NCI-H1694 (cell line): ENCODE data around the gene UVSSA.
"Not testable (repeated sequence)": the region's sequence is repeated elsewhere in the genome, so short reads cannot be mapped to it uniquely, and the experiment has no call there.

Experiments used
- DNase-seq: peaks from one replicate; lab custom pipeline; 2025; lab: John Stamatoyannopoulos, UW

UVSSA gene

DNA sequence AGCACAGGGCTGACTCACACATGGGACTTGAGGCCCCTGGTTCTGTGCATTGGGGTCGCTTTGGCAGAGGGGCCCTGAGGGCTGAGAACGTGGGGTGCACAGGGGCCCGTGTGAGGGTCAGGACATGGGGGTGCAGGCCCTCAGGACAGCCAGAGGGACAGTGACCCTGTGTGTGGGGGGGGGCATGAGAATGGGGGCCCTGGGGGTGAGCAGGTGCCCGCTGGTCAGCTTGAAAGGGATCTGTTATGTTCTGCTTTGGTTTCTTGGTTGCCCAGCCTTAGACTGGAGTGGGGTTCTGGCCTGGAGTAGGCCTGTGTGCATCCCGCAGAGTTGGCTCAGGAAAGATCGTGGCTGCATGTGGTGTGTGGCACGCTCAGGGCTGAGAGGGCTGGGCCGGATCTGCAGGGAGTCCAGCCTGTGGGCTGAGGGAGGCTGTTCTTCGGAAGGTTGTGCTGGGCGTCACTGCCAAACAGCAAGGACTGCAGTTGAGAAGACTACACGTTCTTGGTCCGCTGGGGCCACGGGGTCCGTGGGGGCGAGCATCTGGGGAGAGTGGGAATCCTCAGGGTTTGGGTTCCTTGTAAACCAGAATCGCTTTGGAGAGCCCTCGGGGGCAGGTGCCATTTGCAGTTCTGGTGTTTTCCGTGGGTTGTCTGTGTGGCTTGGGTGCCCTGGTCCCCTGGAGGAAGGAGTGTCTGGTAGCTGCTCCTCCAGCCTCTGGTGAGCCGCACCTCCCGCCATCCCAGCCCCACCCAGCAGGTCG is 15.2 kb upstream of the UVSSA start:
- no peak for DNase-seq

DNA sequence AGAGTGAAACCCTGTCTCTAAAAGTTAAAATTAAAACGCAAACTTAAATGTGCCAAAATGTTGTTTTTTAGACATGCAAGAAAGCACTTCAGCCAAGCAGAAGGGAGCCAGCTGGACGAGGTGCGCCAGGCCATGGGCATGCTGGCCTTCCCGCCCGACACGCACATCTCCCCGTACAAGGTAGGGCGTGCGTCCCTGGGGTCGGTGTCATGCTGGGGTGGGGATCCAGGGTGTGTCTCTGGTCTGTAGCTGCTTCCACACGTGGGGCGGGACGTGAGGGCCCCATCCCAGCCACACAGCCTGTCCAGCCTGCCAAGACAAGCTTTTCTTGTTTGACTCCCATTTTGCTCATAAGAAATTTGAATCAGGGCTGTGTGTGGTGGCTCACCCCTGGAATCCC is 14.3 kb upstream of the UVSSA start:
- no peak for DNase-seq

DNA sequence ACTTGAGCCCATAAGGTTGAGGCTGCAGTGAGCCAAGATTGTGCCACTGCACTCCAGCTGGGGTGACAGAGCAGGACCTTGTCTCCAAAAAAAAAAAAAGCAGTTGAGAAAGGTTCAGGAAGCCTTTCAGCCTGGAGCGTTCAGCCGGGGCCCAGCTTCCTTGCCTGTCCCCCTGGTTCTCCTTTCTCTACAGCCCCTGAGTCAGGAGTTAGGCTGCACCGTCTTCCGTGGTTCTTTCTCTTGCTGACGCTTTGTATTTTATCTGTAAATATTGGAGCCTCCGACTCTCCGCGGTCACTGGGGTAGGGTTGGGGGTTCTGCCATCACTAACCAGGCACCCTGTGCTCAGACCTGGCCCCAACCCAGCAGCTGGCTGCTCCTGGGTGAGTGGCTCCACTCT is 13.8 kb upstream of the UVSSA start:
- no peak for DNase-seq

DNA sequence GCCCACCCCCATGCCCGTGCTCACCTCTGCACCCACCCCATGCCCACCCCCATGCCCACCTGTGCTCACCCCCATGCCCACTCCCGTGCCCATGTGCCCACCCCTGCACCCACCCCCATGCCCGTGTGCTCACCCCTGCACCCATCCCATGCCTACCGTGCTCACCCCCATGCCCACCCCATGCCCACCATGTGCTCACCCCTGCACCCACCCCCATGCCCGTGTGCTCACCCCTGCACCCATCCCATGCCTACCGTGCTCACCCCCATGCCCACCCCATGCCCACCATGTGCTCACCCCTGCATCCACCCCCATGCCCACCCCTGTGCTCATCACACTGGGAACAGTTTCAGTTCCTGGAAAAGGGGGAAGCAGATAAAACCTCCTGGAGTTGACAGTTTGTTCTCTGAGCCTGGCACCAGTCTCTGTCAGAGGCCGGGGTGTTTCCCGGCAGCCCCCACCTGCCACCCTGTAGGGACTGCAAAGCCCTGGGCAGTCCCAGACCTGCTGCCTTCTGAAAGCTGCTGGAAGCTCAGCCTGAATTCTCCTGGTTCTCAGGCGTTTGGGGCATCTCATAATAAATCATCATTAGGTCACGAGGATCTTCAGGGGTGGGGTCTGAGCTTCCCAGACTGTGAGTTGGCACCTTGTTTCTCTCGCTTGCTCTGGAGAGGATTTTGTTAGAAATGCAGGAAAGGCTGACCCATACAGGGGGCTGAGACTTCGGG is 13.0 kb upstream of the UVSSA start:
- not testable (repeated sequence) for DNase-seq

DNA sequence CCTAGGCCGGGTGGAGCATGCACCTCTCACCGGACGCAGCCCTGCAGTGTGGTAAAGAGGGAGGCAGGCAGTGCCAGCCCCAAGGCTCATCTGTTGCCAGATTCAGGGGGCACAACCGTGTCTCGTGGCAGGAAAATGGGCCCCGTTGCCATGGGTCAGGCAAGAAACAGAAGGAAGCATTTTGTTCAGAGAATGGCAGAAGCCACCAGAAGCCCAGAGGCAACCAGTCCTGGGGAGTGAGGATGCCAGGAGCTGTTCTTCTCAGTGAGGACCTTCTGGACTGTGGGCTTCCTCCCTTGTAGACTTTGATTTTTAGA is 12.5 kb upstream of the UVSSA start:
- DNase-seq = no peak

DNA sequence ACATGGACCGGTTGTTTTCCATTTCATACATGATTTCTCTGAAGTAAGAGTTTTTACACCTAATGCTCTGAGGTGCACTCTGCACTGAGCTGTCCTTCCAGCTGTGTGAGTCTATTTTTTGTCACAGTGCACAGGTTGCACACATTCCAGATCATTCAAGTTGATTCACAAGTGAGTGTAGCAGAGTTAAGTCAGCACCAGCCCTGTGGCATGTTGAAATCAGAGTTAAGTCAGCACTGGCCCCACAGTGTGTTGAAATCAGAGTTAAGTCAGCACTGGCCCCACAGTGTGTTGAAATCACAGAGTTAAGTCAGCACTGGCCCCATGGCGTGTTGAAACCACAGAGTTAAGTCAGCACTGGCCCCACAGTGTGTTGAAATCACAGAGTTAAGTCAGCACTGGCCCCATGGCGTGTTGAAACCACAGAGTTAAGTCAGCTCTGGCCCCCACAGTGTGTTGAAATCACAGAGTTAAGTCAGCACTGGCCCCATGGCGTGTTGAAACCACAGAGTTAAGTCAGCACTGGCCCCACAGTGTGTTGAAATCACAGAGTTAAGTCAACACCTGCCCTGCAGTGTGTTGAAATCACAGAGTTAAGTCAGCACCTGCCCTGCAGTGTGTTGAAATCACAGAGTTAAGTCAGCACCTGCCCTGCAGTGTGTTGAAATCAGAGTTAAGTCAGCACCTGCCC is 11.7 kb upstream of the UVSSA start:
- DNase-seq = not testable (repeated sequence)

DNA sequence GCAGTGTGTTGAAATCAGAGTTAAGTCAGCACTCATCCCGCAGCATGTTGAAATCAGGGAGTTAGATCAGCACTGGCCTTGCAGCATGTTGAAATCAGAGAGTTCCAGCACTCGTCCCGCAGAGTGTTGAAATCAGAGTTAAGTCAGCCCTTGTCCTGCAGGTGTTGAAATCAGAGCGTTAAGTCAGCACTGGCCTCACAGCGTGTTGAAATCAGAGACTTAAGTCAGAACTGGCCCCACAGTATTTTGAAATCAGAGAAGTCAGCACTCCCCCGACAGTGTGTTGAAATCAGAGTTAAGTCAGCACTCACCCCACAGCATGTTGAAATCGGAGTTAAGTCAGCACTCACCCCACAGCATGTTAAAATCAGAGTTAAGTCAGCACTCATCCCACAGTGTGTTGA is 10.9 kb upstream of the UVSSA start:
- DNase-seq = no peak

DNA sequence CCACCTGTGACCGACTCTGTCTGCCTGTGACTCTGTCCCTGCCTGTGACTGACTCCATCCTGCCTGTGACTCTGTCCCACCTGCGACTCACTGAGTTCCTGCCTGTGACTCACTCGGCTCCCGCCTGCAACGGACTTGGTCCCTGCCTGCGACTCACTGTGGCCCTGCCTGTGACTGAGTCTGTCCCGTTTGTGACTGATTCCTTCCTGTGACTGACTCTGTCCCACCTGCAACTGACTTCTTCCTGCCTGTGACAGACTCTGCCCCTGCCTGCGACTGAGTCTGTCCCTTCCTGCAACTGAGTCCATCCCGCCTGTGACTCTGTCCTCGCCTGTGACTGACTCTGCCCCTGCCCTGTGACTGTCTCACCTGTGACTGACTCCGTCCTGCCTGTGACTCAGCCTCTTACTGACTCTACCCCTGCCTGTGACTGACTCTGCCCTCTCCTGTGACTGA is 9.6 kb upstream of the UVSSA start:
- no peak for DNase-seq

DNA sequence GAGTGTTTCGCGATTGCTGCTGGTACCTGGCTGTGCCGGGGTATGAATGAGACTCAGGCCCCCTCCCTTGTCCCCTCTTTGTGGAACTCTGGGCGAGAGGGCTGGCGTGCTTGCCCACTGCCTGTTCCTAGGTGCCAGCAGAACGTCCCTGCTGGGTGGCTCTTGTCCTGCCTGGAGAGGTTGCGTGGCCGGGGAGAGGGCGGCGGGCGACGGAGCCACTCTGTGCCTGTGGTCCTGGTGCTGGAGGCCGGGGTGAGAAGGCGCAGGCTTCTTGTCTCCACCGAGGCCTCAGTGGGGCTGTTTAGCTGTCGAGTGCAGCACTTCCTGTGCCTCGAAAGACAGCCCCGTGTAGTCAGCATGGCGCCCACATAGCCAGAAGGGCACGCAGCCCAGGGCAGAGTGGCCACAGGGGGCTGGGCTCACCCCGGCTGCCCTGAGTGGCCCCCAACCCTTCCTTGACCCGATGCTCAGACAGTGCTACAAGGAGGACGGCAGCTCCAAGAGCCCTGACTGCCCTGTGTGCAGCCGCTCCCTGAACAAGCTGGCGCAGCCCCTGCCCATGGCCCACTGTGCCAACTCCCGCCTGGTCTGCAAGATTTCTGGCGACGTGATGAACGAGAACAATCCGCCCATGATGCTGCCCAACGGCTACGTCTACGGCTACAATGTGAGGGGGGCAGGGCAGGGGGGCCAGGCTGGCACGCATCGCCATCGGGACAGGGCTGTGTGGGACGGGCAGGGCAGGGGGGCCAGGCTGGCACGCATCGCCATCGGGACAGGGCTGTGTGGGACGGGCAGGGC is 8.9 kb upstream of the UVSSA start:
- DNase-seq = no peak

DNA sequence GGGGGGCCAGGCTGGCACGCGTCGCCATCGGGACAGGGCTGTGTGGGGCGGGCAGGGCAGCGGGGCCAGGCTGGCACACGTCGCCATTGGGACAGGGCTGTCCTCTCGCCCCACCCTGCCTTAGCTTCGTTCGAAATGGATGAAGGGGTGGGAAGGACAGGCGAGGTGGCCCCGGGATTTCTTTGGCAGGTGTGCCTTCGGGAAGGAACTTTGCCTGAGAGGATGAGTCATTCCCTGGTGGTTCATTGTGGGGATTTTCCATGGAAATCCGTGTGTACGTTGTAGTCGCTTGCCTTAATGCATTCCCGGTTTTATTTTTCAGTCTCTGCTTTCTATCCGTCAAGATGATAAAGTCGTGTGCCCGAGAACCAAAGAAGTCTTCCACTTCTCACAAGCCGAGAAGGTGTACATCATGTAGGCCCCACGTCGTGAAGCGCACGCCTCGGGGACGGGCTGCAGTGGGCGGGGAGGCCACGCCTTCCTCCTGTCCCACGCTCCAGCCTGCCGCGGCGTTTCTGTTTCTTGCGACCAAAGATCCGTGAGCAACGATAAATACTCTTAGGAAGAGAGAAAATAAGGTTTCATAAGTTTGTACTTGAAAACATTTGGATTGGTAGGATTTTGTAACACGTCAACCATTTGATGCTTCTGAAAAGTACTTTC is 8.1 kb upstream of the UVSSA start:
- DNase-seq = no peak

DNA sequence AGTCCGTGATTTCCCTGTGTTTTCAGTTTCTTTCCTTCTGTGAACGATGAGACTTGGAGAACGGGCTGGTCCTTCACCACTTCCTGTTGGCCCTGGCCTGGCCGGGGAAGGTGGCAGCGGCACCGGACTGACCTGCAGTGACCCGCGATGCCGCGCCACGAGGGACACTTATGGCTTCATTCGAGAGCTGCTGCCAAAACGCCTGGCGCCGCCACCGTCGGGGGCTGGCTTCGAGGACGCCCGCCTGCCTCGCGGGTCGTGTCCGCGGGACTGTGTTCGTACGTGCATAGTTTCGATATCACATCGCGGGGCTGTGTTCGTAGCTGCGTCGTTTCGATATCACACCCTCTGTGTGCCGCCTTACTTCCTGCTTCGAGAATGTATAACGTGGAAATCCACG is 7.5 kb upstream of the UVSSA start:
- DNase-seq = no peak

DNA sequence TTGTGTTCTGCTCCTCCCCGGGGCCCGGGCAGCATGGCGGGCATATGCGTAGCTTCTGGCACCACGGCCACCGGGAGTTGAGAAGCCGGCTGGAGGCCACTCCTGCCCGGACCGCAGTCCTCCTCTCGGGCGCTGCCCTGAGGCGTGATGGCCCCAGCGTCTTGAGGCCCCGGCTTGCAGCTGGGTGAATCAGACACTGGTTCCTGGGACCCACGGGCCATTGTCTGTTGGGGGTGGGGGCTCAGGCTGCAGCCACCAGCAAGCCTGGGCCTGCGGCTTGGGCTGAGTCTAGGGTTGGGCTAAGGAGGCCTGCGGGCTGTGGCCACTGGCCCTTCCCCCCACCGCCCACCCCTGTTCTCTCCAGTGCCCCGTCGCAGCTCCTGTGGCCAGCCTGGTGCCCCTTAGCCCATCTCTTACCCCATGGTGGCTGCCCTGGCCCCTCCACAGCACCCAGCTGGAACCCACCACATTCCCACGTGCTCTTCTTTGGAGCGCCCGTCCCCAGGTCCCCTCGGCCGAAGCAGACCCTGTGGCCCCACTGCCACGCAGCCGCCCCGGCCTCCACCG is 6.7 kb upstream of the UVSSA start:
- no peak for DNase-seq

DNA sequence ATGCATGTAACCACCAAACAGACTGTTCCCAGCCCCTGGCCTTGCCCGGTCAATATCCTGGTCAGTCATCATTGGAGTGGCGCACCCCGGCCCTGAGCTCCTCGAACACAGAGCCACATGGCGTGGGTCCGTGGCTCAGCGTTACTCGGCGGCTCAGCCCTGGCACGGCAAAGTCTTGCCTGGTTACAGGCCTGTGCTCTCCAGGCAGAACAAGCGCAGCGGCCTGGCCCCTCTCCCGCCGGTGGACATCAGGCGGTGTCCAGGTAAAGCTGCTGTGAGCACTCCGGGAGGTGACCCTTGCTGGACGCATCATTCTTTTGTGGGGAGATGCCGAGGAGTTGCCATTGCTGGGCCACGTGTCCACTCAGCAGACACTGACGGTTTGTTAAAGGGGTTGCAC is 6.1 kb upstream of the UVSSA start:
- DNase-seq = no peak

DNA sequence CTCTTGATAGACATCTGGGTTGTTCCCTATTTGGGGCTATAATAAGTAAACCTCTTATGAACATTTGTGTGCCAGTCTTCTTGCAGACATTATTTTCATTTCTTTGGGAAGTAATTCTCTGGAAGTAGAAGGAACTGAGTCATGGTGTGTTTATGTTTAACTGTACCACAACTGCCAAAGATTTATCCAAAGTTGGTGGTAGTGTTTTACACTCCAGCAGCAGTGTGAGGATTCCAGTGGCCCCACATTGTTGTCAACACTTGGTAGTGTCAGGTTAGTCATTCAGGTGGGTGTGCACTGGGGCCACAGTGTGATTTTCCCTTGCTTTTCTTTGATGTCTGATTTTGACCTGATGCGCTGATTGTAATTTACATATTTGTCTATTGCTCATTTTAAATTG is 5.0 kb upstream of the UVSSA start:
- DNase-seq = no peak

DNA sequence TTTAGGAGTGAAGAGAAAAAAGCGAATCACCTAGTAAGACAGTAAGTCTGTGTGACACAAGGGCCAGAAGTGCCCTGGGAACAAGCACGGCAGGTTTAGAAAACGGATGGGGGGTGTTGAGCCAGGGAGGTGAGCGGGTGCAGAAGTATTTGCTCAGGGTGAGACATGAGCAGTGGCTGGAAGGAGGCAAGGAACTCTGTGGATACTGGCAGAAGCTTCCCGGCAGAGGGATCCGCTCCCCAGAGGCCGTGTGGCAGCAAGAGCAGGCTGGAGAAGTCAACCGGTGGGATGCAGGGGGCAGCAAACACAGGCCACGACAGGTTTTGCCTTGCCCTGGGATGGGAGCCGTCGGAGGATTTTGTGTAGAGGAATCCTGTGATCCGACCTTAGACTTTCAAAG is 2.3 kb upstream of the UVSSA start:
- DNase-seq = no peak

DNA sequence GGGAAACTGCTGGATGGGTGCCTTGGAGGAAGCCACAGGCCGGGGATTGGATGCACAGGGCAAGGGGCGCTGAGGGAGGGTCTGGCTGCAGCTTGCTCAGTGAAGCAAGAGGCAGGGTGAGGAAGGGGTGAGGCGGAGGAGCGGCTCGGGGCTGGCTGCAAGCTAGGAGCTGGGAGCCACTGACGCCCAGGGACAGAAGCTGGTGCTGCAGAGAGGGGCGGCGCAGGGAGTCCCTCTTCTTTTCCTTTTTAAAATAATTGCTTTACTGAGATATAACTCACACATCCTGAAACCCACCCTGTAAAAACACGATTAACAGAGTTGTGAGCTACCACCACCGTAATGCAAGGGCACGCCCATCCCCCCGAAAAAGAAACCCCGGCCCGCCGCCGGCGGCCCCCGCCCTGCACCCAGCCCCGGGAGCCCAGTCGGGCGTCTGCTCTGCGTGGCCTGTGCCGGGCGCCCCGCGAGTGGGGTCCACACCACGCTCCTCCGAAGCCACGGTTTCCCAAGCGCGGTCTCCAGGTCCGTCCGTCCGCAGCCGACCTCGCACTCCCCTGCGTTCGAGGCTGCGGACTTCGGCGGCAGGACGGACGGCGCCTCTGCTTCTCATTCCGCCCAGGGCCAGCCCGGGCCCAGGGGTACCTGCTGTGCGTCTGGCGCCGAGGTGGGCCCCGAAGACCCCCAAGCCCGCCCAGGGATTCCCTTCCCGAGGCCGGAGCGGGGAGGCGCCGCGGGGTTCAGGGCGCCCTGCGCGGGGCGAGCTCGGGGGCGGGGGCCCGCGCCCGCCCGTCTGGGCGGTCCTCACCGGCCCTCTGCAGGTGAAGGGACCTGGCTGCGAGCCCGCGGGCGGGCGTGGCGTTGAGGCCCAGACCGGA is 866 bp upstream of the UVSSA start:
- no peak for DNase-seq

DNA sequence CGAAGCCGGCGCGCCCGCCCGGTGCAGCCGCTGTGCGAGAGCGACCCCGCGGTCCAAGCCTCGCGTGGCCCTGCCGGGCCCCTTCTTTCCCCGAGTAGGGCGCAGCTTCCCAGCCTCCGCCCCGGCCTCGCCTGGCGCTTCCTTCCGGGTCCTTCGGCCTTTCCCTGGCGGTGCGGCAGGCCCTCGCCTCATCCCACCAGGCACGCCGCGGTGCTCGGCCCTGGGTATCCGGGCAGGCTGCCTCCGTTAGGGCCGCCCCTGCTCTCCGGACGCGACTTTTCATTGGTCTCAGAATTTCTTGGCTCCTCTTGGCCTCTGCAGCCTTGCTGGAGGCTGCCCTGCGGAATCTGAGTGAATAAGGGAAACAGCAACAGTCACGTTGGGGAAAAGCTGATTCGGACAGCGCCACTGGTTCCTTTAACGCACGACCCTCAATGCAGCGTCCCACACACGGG is 429 bp downstream of the UVSSA start:
- DNase-seq = no peak

DNA sequence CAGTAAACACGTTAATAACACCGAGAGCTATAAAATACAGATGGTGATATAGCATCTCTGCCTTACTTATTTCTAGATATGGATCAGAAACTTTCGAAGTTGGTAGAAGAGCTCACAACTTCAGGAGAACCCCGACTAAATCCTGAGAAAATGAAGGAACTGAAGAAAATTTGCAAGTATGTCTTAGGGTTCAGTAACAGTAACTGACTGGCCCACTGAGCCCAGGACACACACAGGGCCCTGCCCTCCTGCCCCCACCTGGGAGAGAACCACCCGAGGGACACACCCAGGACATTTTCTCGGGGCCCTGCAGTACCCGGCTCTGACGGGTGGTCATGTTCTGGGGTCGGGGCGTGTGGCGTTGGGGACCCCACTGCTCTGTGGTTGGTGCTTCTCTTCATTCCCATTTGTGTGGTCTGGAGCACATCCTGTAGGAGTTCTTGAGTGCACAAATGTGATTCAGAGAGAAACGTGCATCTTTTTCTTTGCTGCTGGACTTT is 1.1 kb downstream of the UVSSA start:
- no peak for DNase-seq

DNA sequence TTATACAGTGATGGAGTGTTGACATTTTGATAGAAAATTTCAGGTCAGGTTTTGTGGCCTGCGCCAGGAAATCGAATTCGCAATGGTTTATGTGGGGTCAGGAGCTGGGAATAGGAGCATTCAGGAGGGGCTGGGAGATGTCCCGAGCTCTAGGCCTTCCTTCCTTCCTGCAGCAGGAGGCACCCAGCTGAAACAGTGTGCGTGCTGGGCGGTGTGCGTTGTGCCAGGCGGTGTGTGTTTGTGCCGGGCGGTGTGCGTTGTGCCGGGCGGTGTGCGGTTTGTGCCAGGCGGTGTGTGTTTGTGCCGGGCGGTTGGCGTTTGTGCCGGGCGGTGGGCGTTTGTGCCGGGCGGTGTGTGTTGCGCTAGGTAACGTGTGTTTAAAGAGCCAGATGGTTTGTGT is 1.7 kb downstream of the UVSSA start:
- no peak for DNase-seq
